NCI-H82 treated with DMSO at 0.1 percent for 48 hours (cell line): Measurements from ENCODE around the gene HCN3.
"Not testable (repeated sequence)": the region's sequence is repeated elsewhere in the genome, so short reads cannot be mapped to it uniquely, and the experiment has no call there.

Experiments
- DNase-seq: peaks from one replicate; lab custom pipeline; 2025; ENCODE audit not compliant: unreplicated experiment; lab: John Stamatoyannopoulos, UW

The HCN3 gene

GRCh38 chr1:155282488-155283091 is 5.3 kb downstream of the HCN3 start:
- no peak for DNase-seq

DNA sequence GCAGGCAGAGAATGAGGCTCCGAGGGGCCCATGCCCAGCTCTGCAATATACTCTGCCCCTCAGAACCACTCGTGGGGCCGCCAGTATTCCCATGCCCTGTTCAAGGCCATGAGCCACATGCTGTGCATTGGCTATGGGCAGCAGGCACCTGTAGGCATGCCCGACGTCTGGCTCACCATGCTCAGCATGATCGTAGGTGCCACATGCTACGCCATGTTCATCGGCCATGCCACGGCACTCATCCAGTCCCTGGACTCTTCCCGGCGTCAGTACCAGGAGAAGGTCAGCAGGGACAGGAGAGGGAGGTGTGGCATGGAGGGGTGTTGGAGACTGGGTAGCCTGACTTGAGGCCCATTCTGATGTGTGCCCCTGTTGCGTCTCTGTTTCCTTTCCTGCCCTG is 7.2 kb downstream of the HCN3 start:
- DNase-seq = no peak

- DNase-seq = no peak
Measured at GRCh38 chr1:155285063-155285462, 7.8 kb downstream of the HCN3 start.

GRCh38 chr1:155285631-155286044 is 8.4 kb downstream of the HCN3 start:
- no peak for DNase-seq

- DNase-seq = no peak
Measured at GRCh38 chr1:155286544-155286943, 9.3 kb downstream of the HCN3 start.

- DNase-seq = no peak
Measured at GRCh38 chr1:155287987-155288543, 10.8 kb downstream of the HCN3 start.

- DNase-seq = not testable (repeated sequence)
Measured at GRCh38 chr1:155291006-155291405, 13.7 kb downstream of the HCN3 start.

DNA sequence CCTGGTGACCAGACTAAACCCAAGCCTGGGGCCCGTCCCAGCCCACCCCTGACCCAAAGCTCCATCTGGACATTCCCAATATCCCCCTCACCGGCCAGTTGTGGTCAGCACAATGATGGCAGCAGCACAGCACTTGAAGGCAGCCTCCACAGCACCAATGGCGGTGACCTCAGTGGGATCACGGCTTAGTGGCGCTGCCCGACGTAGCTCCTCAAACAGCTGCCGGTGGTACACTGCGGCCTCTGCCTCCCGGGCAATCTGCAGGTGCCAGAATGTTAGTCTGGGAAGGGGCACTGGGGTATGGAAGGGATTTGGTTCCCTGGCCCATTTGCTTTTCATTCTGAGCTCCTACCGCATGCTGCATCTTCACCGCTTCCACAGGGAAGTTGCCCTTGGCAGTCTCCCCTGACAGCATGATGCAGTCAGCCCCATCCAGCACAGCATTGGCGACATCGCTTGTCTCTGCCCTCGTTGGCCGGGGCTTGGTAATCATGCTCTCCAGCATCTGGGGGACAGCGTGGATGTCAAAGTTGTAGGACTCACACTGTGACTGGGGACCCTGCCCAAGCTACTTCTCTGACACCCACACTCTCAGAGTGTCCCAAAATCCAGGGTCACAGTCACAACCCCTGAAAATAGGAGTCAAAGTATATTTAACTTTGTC is 16.0 kb downstream of the HCN3 start:
- no peak for DNase-seq

DNA sequence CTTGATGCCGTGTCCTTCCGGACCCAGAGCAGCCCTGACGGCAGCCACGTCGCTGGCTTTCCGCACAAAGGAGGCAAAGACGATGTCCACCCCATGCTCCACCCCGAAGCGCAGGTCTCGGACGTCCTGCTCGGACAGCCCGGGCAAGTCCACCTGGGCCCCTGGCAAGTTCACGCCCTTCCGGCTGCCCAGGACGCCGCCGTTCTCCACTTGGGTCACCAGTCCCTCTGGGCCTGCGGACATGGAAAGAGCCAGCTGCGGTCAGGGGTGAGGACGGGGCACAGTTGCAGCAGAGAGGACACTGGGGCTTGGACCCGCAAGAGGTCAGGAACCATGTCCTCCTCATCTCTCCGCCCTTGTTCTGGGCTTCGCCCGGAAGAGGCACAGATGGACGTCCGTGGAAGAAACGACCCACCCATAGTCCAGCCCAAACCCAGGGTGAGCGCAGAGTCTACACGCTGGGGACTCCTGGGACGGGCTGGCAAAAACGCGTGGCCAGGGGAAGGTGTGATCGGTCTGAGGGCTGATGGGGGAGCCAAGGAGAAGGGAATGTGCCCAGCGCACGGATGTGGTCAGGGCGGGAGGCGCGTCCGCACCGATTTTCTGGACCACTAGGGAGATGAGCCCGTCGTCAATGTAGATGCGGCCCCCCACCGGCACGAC is 17.4 kb downstream of the HCN3 start:
- DNase-seq = no peak

DNA sequence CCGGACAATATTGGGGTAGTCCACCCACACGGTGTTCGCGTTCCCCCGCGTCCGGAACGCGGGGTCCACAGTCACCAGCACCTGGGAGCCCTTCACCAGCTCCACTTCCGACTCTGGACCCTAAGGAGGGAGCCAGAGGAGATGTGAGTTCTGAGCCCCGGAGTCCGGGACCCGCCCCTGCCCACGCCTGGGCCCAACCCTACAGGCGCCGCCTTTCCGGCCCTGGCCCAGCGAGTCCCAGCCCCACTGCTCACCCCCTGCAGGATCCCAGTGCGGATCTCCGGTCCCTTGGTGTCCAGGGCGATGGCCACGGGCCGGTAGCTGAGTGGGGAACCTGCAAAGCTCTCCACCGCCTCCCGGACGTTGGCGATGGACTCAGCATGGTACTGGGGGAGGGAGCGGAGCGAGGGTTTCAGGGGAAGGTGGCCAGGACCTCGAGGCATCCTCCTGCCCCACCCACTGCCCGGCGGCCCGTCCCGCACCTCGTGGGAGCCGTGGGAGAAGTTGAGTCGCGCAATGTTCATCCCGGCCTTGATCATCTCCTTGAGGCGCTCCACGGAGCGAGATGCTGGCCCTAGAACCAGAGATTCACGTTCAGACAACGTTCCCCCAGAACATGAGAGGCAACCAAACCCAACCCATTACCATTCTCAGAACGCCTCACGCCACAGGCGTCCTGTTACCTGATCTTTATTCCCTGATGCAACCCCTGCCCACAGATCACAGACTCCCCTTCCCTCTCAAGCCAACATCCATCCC is 18.1 kb downstream of the HCN3 start:
- DNase-seq = no peak

DNA sequence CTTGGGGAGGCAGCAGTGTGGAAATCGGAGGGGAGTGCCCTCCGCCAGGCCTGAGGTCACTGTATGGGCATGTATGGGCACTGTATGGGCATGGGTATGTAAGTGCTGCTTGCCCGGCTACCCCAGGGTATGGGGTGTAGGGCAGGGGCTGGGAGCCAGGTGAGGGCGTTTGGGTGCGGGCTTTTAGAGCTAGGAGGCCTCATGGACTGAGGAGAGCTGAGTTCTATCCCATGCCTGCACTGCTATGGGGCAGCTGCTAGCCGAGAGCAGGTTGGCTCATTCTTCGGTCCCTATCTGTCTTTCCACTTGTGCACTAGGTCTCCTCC is 18.6 kb downstream of the HCN3 start:
- no peak for DNase-seq

- no peak for DNase-seq
Measured at GRCh38 chr1:155296661-155297060, 19.4 kb downstream of the HCN3 start.

DNA sequence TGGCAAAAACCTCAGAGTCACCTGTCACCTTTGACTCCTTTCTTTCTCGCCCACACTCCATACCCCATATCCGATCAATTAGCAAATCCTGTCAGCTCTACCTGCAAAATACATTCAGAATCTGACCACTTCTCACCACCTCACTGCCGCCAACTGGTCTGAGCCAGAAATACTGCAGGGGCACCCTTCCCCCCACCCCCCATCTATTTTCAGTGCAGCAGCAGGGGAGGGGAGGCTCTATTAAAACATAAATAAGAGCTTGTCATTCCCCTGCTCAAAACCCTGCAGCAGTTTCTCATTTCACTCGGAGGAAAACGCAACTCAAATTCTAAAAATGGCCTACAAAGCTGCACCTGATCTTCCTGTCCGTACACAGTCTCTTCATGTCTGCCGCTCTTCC is 20.1 kb downstream of the HCN3 start:
- no peak for DNase-seq

- DNase-seq = no peak
Measured at GRCh38 chr1:155300024-155300423, 22.8 kb downstream of the HCN3 start.

- no peak for DNase-seq
Measured at GRCh38 chr1:155300553-155301329, 23.5 kb downstream of the HCN3 start.

- no peak for DNase-seq
Measured at GRCh38 chr1:155301342-155301841, 24.1 kb downstream of the HCN3 start, which contains the start of gene PKLR. Gene PKLR (minus strand): TSS chr1:155301438. CDS start chr1:155301395, 43 bp downstream.

GRCh38 chr1:155304558-155305063 is 27.3 kb downstream of the HCN3 start:
- DNase-seq = no peak

DNA sequence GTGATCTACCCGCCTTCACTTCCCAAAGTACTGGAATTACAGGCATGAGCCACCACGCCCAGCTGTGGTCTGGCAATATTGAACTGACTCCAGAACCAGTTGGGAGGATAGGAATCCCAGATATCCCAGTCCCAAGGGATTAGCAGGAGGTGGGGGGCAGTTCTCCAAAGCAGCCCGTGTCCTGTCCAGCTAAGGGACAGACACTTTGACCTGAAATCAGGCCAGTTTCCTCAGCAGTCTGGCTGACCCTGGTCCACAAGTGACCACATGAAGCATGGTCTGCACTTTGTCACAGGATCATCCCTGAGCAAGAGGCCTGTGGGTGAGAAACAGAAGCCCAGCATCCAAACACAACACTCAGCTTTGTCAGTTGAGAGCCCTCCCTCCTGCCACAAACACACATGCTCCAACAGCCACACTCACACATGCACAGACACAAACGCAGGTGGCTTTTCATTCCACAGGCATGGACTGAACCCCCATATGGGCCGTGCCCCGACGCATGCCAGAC is 28.7 kb downstream of the HCN3 start:
- DNase-seq = no peak

DNA sequence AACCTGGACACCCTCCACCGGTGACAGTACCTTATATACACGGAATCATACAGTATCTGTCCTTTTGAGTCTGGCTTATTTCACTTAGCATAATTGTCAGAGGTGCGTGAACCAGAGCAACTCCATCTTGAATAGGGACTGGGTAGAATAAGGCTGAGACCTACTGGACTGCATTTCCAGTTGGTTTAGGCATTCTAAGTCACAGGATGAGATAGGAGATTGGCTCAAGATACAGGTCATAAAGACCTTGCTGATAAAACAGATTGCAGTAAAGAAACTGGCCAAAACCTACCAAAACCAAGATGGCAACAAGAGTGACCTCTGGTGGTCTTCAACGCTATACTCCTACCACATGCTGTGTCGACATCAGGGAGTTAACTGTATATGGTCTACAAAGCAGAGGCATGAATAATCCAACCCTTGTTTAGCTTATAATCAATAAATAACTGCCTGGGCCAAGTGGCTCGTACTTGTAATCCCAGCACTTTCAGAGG is 30.0 kb downstream of the HCN3 start:
- DNase-seq = peak; percentile 25
